Fibroblast of skin of left quadriceps (primary cell): ENCODE data around the gene KIR3DL3.
A peak's percentile ranks its signal among the peaks of the same experiment; 100 is the strongest.
"Not testable (repeated sequence)": the region's sequence is repeated elsewhere in the genome, so short reads cannot be mapped to it uniquely, and the experiment has no call there.

Experiments used
- DNase-seq, 2 experiments: peaks; one replicate each; pipeline ENCODE4 v3.0.0-alpha.2; 2013; ENCODE audit warnings: low read depth in 2 of 2

Gene KIR3DL3

DNA sequence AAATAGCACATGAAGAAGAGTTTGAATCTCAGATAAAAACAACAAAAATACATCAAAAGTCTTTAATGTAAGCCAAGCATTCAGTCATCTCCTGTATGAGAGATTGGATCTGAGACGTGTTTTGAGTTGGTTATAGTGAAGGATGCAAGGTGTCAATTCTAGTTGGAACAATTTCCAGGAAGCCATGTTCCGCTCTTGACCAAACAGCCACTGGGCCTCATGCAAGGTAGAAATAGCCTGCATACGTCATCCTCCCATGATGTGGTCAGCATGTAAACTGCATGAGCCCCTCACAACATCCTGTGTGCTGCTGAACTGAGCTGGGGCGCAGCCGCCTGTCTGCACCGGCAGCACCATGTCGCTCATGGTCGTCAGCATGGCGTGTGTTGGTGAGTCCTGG lies at the start of gene KIR3DL3:
TSS of gene KIR3DL3 (plus strand) at position 301 of the 400 bp plus-strand sequence. CDS start at position 356, 55 bp downstream.
- no peak for DNase-seq

- DNase-seq, result peak in 1 of 2 experiments; percentile 0
Measured at GRCh38 chr19:54676210-54676834, 47.9 kb upstream of the KIR3DL3 start.

GRCh38 chr19:54677217-54677616 lies 47.0 kb upstream of the KIR3DL3 start:
- DNase-seq, result no peak

GRCh38 chr19:54681596-54681995 lies 42.6 kb upstream of the KIR3DL3 start:
- DNase-seq, result not testable (repeated sequence)

DNA sequence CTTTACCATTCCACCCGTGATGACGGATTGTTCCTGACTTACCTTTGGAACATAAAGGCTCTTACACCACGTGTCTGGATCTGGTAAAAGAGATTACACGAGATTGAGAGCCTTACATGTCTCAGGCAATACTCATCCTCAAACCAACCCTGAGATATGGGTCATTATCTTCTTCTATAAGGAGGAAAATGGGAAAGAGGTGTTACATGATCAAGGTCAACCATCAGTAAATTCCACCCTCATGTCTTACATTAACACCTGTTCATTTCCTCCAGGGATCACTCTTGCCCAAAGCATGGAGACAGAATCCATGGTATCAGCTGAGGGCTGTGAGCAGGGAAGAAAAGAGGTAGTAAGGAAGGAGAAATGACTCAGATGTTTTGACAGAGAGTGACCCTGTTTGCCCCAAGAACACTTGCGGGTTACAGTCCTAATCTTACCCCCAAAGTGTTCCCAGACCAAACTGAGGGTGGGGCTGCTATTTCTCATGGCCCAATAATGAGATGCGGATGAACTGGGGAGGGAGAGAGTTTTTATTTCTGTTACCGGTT lies 41.9 kb upstream of the KIR3DL3 start:
- DNase-seq, result no peak

DNA sequence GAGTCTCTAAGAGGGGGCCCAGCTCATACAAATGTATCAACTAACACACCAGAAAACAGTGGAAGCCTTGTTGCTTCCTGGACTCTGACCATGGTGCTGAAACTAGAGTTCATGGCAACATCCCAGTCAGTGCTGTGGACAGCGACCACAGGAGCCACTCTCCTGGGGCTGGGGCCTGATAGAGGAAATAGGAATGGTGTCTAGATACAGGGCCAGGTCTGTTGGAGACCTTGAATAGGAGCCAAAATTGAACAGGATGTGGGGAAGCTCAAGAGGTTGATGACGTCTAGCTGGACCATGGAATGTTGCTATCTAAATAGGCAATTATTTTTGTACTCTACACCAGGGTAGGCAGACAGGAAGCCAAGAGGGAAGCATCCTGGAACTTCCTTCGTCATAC lies 39.7 kb upstream of the KIR3DL3 start:
- no peak for DNase-seq

DNA sequence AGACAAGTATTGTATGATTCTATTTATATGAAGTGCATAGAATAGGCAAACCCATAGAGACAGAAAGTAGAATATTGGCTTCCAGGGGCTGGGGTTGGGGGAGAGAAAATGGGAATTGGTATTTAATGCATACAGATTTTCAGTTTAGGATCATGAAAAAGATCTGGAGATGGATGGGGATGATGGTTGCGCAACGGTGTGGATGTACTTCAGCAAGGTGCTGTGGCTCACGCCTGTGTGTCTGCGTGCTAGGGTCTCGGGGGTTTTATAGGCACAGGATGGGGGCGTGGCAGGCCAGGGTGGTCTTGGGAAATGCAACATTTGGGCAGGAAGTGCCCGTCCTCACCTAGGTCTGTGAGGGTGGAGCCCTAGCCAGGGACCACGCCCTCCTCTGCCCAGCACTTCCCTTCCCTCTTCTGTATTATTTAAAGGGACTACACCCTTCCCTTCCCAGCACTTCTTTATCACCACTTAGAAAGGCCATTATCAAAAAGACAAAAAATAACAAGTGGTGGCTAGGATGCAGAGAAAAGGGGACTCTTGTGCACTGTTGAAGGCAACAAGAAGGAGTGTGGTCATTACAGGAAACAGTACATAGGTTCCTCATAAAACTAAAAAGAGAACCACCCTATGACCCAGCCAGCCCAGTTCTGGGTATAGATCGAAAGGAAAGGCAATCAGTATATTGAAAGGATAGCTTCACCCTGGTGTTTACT lies 32.5 kb upstream of the KIR3DL3 start:
- DNase-seq, result no peak

- no peak for DNase-seq
Measured at GRCh38 chr19:54692298-54692615, 32.0 kb upstream of the KIR3DL3 start.

- no peak for DNase-seq
Measured at GRCh38 chr19:54694648-54695047, 29.6 kb upstream of the KIR3DL3 start.

GRCh38 chr19:54696117-54696548 lies 28.1 kb upstream of the KIR3DL3 start:
- DNase-seq, result no peak

- no peak for DNase-seq
Measured at GRCh38 chr19:54696766-54697165, 27.5 kb upstream of the KIR3DL3 start.

- DNase-seq, result not testable (repeated sequence)
Measured at GRCh38 chr19:54697716-54698115, 26.5 kb upstream of the KIR3DL3 start.

DNA sequence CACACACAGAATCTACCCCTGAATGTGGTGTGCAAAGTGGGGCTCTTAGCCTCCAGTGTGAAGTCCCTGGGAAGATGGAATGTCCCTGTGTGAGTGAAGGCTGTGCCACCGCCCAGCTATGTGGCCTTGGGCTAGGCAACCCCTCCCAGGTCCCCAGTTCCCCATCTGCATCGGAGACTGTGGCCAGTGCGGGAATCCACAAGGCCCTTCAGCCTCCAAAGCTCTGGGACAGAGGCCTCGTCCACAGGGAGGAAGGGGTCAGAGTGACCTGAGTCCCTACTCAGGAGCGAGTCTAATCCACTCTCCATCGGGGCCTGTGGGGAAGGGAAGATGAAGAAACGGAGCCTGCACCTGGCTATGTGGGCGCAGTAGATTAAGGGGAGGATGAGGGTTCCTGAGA lies 19.3 kb upstream of the KIR3DL3 start:
- DNase-seq, result no peak

GRCh38 chr19:54707962-54708361 lies 16.3 kb upstream of the KIR3DL3 start:
- no peak for DNase-seq

DNA sequence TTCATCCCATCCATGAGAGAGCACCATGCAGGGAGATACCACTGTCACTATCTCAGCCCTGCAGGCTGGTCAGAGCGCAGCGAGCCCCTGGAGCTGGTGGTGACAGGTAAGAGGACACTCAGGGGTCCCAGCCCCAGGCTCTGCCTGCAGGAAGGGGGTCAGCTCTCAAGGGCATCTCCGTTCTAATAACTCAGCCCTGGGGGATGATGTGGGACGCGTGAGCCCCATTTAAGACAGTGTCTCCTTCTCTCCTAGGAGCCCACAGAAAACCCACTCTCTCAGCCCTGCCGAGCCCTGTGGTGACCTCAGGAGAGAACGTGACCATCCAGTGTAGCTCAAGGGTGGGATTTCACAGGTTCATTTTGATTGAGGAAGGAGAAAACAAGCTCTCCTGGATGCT lies 15.5 kb upstream of the KIR3DL3 start:
- no peak for DNase-seq

GRCh38 chr19:54709212-54709948 lies 14.9 kb upstream of the KIR3DL3 start:
- DNase-seq, result no peak

DNA sequence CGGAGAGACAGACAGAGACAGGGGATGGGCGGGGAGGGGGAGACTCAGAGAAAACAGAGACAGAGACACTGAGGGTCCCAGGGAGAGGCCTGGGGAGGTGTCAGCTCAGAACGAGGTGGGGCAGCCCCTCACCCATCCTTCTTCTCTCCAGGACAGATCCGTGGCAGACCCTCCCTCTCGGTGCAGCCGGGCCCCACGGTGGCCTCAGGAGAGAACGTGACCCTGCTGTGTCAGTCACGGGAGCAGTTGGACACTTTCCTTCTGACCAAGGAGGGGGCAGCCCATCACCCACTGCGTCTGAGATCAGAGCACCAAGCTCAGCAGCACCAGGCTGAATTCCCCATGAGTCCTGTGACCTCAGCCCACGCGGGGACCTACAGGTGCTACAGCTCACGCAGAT lies 14.3 kb upstream of the KIR3DL3 start:
- not testable (repeated sequence) for DNase-seq

DNA sequence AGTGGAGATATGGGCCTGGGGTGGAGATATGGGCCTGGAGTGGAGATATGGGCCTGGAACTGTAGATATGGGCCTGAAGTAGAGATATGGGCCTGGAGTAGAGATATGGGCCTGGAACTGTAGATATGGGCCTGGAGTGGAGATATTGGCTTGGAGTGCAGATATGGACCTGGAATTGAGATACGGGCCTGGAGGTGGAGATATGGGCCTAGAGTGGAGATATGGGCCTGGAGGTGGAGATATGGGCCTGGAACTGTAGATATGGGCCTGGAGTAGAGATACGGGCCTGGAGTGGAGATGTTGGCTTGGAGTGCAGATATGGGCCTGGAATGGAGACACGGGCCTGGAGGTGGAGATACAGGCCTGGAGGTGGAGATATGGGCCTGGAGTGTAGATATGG lies 402 bp downstream of the KIR3DL3 start:
- DNase-seq, result no peak

DNA sequence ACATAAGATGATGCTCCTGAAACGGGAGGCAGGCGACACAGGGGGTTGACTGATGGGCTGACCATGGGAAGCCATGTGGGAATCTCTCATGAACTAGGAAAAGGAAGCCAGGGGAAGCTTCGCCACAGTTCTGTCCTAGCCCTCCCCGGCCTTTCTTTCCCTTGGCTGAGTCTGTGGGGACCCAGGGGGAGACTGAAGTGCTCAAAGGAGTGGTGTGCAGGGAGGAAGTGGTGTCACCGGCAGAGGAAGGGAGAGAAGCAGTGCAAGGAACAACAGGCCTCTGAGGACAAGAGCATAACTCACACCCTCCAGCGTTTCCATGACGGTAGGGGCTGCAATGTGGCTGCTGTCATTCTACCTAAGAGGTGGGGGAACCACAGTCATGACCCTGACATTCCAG lies 1.1 kb downstream of the KIR3DL3 start:
- no peak for DNase-seq

- no peak for DNase-seq
Measured at GRCh38 chr19:54727562-54727961, 3.3 kb downstream of the KIR3DL3 start.

- DNase-seq, result no peak
Measured at GRCh38 chr19:54728167-54728566, 3.9 kb downstream of the KIR3DL3 start.

DNA sequence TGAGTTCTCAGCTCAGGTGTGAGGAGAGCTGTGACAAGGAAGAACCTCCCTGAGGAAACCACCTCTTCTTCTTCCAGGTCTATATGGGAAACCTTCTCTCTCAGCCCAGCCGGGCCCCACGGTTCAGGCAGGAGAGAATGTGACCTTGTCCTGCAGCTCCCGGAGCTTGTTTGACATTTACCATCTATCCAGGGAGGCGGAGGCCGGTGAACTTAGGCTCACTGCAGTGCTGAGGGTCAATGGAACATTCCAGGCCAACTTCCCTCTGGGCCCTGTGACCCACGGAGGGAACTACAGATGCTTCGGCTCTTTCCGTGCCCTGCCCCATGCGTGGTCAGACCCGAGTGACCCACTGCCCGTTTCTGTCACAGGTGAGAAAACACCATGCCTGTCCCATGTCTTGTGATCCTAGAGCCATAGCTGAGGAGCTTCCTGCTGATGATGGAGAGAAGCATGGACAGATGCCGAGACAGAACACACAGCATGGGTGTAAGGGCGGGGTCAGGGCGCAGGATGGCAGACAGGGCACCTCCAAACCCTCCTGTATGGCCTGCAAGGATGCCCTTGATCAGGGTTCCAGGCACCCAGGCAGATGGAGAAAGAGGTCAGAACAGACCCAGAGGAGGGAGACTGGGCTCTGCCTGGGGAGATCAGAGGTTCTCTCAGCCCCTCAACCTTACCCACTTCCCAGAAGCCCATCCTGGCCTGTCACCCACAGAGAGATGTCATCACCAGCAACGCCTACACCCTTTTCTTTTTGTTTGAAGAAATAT lies 5.4 kb downstream of the KIR3DL3 start:
- no peak for DNase-seq
